ENCODE data around the gene CCDC9B.

GRCh38 chr15:40347559-40348473 is 7.1 kb upstream of the CCDC9B start:
- TF ChIP-seq POLR2A (IDR thresholded peaks at IDR 0.05; ENCODE audit: low read length) = no peak
- TF ChIP-seq GATA1 (IDR thresholded peaks at IDR 0.05; ENCODE audit: low read depth, low read length) = no peak
